Common myeloid progenitor, CD34-positive (primary cell): ENCODE results near the gene B3GAT3.
A peak's percentile ranks its signal among the peaks of the same experiment; 100 is the strongest.

ENCODE experiments used
- CTCF ChIA-PET: fragments of 350-600 bp; sonication (Branson Sonifier 250); formaldehyde crosslinking; loops from one replicate; lab custom pipeline; 2021; ENCODE audit warnings: antibody characterized with exemption; lab: Charles Lee
- POLR2A ChIA-PET: fragments of 350-600 bp; sonication (Branson Sonifier 250); formaldehyde crosslinking; loops from one replicate; lab custom pipeline; 2021; ENCODE audit warnings: antibody characterized with exemption; lab: Charles Lee
- DNase-seq, 3 donors: peaks; one replicate each; pipeline versions ENCODE4 v3.0.0 to v3.0.0-alpha.2; 2013
- H3K27ac ChIP-seq, 2 experiments: 1 replicate in 1 of 2; 2 replicates in 1 of 2; pipeline ENCODE4 v1.7.0; 2013; ENCODE audit warnings: inconsistent platforms in 2 of 2, low read length in 2 of 2, mild to moderate bottlenecking in 2 of 2, low read depth in 1 of 2, moderate library complexity in 1 of 2; ENCODE audit not compliant: severe bottlenecking in 2 of 2, insufficient read depth in 1 of 2, poor library complexity in 1 of 2
- H3K27me3 ChIP-seq, 5 experiments: replicated peaks in 2 of 5; 1 replicate in 3 of 5; 2 replicates in 2 of 5; pipeline versions ENCODE4 v1.6.1 to v1.7.0; 2013; ENCODE audit warnings: low read length in 4 of 5, mild to moderate bottlenecking in 2 of 5, moderate library complexity in 2 of 5, inconsistent platforms in 1 of 5; ENCODE audit not compliant: insufficient read depth in 5 of 5, control insufficient read depth in 4 of 5
- H3K36me3 ChIP-seq, 4 experiments: 1 replicate in 2 of 4; 2 replicates in 2 of 4; pipeline versions ENCODE4 v1.6.1 to v1.7.0; 2013; ENCODE audit warnings: low read length in 3 of 4, control low read depth in 1 of 4, mild to moderate bottlenecking in 1 of 4; ENCODE audit not compliant: control insufficient read depth in 4 of 4, insufficient read depth in 4 of 4
- H3K4me1 ChIP-seq, 4 experiments: 1 replicate in 3 of 4; 2 replicates in 1 of 4; pipeline versions ENCODE4 v1.6.1 to v1.7.1; 2013; ENCODE audit warnings: low read length in 3 of 4, mild to moderate bottlenecking in 3 of 4, control low read depth in 1 of 4, inconsistent platforms in 1 of 4, moderate library complexity in 1 of 4; ENCODE audit not compliant: control insufficient read depth in 4 of 4, insufficient read depth in 4 of 4; ENCODE audit errors: control extremely low read depth in 1 of 4
- H3K4me3 ChIP-seq, 7 experiments: 1 replicate in 4 of 7; 2 replicates in 3 of 7; pipeline versions ENCODE4 v1.5.1 to v1.7.0; 2013; ENCODE audit warnings: mild to moderate bottlenecking in 7 of 7, low read length in 6 of 7, moderate library complexity in 6 of 7, inconsistent platforms in 2 of 7, low read depth in 2 of 7, control low read depth in 1 of 7; ENCODE audit not compliant: insufficient read depth in 4 of 7, control insufficient read depth in 1 of 7; ENCODE audit errors: extremely low read depth in 1 of 7
- H3K9me3 ChIP-seq, 5 experiments: 1 replicate in 4 of 5; 2 replicates in 1 of 5; pipeline versions ENCODE4 v1.6.1 to v1.7.1; 2013; ENCODE audit warnings: low read length in 4 of 5, mild to moderate bottlenecking in 2 of 5, inconsistent platforms in 1 of 5, low read depth in 1 of 5, moderate library complexity in 1 of 5; ENCODE audit not compliant: control insufficient read depth in 4 of 5, insufficient read depth in 2 of 5; ENCODE audit errors: control extremely low read depth in 1 of 5
- WGBS: methylation state at CpG from one replicate; pipeline ENCODE4 v1.1.5; 2013; ENCODE audit not compliant: insufficient coverage; 5-methylcytosine and 5-hydroxymethylcytosine counted together

Gene B3GAT3

DNA sequence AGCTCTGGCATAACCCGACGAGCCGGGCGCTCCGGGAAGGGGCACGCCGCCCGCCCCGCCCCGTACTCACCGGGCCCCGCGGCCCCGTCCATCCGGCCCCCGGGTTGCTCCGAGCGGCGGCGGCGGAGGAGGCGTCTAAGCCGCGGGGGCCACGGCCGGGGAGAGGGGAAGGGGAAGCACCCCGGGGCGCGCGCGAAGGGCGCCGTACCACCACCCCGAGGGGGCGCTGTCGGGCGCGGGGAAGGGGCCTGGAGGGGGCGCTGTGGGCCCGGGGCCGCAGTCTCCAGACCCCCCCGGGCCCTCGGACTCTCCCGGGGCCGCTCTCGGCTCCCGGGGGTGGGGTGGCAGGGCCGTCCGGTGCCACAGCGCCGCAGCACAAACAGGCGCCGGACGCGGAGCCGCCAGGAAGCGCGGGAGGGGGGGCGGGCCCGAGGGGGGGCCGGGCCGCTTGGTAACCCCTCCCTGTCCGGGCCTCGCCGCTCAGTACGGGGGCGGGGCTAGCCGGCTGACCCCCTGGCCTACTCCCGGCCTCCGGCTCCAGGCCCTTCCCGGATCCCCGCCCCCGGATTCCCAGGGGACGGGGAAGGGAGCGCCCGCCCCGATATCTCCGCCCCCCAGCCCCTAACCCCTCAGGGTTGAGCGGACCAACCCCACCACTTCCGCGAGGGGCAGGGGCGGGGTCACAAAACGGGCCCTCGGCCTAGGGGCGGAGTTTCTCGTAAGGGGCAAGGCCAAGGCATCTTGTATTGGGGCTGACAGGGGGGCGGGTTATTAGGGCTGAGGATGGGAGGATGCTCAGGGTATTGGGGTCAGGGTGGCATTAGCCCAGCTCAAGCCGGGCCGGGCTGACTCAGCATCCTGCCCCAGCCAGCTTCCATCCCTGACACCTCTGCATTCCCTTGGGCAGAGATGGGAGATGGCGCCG lies 9.2 kb downstream of the B3GAT3 start, which contains the start of the genes EML3 and ROM1:
Gene EML3, minus strand, starts transcription at position 410 of the 925 bp plus-strand sequence. Its CDS starts 318 bp downstream, at position 92.
Gene ROM1, plus strand, starts transcription at position 892 of the 925 bp plus-strand sequence. Its CDS starts 25 bp downstream, at position 917.
- WGBS: 2% methylated on average over 78 of the region's 91 CpGs
- POLR2A ChIA-PET: interaction anchor here (0.7 to 3.4 kb wide), 5 partner anchors 9 to 229 kb away, joined by 3 to 10 read pairs (median 4); partner anchors contain the start of genes B3GAT3, C11orf98, CSKMT and MTA2

DNA sequence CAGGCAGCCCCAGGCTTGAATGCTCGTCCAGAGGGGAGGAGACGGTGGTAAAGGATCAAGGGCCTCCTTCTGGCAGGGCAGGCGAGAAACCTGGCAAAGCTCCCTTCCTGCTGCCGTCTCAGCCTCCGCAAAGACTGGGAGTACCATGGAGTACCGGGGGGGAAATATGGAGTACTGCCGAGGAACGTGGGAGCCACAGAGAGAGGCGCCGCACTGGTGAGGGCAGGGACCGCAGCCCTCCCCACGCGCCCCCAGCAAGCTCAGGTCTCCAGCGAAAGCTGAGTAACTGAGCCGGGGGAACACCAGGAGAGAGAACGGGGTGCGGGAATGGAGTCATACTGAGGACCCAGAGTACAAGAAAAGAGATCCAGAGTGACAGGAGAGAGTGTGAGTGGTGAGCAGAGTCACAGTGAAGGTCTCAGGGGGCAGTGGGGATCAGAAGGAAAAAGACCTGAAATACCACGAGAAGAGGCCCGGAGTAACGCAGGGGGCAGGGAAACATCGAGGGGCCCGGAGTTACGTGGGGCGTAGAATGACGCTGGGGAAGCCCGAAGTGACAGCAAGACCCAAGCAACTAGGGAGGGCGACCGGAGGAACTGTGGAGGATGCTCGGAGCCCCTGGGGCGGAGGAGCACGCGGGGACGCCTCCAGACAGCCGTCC lies 10.0 kb downstream of the B3GAT3 start:
- 2% methylated on average over 29 of the region's 34 CpGs for WGBS
- ChIA-PET POLR2A (interaction anchor here (0.7 to 3.4 kb wide), 6 partner anchors 9 to 229 kb away, joined by 3 to 10 read pairs (median 4); partner anchors contain the start of genes B3GAT3, C11orf98, CSKMT and INTS5), CTCF (interaction anchor here (1.0 to 5.2 kb wide), 16 partner anchors 9 to 90 kb away, joined by 3 to 62 read pairs (median 4); partner anchors contain the start of genes B3GAT3, INTS5, LRRN4CL and MTA2)
- Histone ChIP-seq H3K27ac (peak overlapping the region; percentile 46 to 87), H3K9me3 (no peaks in the 10 kb centered on the region), H3K4me3 (peak overlapping the region; percentile 52 to 94 (median 79)), H3K27me3 (no peaks in the 10 kb centered on the region), H3K36me3 (peaks cover 4 to 54% (median 31%) of the 10 kb centered on the region in 4 experiments), H3K4me1 (peaks cover 0 to 51% (median 36%) of the 10 kb centered on the region in 4 experiments)
- peak; percentile 70 to 87 (median 83) for DNase-seq

More for the DNA sequence above, 9.2 kb downstream of the B3GAT3 start, which contains the start of the genes EML3 and ROM1:
- H3K9me3 ChIP-seq: no peaks in the 10 kb centered on the region
- no peaks in the 10 kb centered on the region for H3K27me3 ChIP-seq
- H3K4me3 ChIP-seq: peak within 1 kb of the TSS; percentile 52 to 94 (median 79)
- peak within 1 kb of the TSS; percentile 46 to 87 for H3K27ac ChIP-seq
- H3K36me3 ChIP-seq: peaks cover 4 to 56% (median 34%) of the 10 kb centered on the region in 4 experiments
- peak; percentile 88 to 95 (median 94) for DNase-seq
- CTCF ChIA-PET: interaction anchor here (0.5 to 5.2 kb wide), 21 partner anchors 9 to 89 kb away, joined by 3 to 62 read pairs (median 4); partner anchors contain the start of genes B3GAT3, INTS5, LRRN4CL and MTA2
- peaks cover 0 to 48% (median 34%) of the 10 kb centered on the region in 4 experiments for H3K4me1 ChIP-seq

DNA sequence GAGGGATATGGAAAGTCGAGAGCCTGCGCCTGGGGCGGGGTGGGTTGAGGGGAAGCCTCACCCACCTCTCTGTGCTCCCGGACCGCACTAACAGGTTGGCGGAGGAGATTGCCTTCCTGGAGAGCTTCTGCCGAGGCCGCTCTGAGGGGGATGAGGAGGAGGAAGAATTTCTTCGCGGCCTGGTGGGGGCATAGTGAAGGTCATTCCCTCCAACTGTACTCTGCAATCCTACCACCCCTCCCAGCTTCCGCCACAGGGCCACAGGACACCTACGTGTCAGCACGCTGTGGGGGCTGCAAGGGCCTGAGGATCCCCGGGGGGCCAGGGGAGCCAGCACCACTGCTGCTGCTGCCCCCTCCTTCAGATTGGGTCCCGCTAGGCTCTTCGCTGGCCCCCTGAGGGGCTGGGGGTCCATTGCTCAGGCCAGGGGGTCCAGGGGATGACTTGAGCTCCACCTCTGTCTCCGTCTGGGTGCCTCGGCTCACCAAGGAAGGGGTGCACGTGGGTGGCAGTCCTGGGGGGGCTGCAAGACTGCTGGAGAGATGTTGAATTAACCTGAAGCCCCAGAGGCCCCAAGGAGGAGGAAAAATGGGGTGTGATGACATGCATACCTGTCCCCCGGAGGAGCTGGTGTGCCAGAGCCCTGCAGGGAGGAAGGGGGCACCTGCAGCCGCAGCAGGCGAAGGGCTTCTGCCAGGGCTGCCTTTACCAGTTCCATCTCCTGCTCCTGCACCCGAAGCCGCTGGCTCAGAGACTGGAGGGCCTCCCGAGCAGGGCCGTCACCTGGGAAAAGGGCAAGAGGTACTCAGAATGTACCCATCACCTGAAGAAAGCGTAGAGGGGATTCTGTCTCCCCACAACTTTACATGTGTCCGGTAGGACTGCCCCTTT lies 10.7 kb downstream of the B3GAT3 start:
- POLR2A ChIA-PET: interaction anchor here (0.7 to 3.4 kb wide), 5 partner anchors 9 to 54 kb away, joined by 3 to 10 read pairs (median 4); partner anchors contain the start of genes B3GAT3, C11orf98, CSKMT and INTS5

DNA sequence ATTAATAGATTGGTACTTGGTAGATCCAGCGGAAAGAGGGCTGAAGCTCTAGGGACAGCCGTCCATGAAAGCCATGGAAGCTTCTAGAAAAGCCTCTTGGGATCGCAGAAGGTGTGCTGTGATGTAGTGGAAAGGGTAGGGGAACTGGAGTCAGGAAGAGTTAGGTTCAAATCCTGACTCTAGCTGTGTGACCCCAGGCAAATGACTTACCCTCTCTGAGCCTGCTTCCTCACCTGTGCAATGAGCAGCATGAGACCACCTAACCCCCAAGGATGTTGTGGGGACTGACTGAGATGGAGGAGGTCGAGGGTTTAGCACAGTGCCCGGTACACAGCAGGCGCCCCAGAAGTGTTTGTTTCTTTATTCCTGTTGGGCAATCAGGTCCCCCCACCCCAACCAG lies 11.4 kb downstream of the B3GAT3 start:
- DNase-seq: no peak
- no peaks in the 10 kb centered on the region for H3K27me3 ChIP-seq
- H3K27ac ChIP-seq: peak overlapping the region in 1 of 2 experiments; percentile 87
- ChIA-PET CTCF (interaction anchor here (0.7 to 5.2 kb wide), 9 partner anchors 11 to 108 kb away, joined by 3 to 62 read pairs (median 6); partner anchors contain the start of genes B3GAT3, C11orf98, CSKMT and TUT1), POLR2A (no interaction called here)
- peaks cover 4 to 52% (median 34%) of the 10 kb centered on the region in 4 experiments for H3K36me3 ChIP-seq
- no peaks in the 10 kb centered on the region for H3K9me3 ChIP-seq
- peaks cover 0 to 51% (median 36%) of the 10 kb centered on the region in 4 experiments for H3K4me1 ChIP-seq
- WGBS: 100% methylated on average over 6 of the region's 6 CpGs
- no peak overlapping the region for H3K4me3 ChIP-seq

More for the DNA sequence above, 10.7 kb downstream of the B3GAT3 start:
- no peaks in the 10 kb centered on the region for H3K9me3 ChIP-seq
- WGBS: 84% methylated on average over 13 of the region's 28 CpGs
- peaks cover 4 to 51% (median 29%) of the 10 kb centered on the region in 4 experiments for H3K36me3 ChIP-seq
- H3K4me3 ChIP-seq: peak overlapping the region; percentile 52 to 94 (median 79)
- no peak for DNase-seq
- H3K4me1 ChIP-seq: peaks cover 0 to 51% (median 36%) of the 10 kb centered on the region in 4 experiments
- no peaks in the 10 kb centered on the region for H3K27me3 ChIP-seq
- peak overlapping the region; percentile 46 to 87 for H3K27ac ChIP-seq
- CTCF ChIA-PET: interaction anchor here (0.7 to 5.2 kb wide), 16 partner anchors 9 to 101 kb away, joined by 3 to 62 read pairs (median 4); partner anchors contain the start of genes B3GAT3, C11orf98, CSKMT and INTS5

DNA sequence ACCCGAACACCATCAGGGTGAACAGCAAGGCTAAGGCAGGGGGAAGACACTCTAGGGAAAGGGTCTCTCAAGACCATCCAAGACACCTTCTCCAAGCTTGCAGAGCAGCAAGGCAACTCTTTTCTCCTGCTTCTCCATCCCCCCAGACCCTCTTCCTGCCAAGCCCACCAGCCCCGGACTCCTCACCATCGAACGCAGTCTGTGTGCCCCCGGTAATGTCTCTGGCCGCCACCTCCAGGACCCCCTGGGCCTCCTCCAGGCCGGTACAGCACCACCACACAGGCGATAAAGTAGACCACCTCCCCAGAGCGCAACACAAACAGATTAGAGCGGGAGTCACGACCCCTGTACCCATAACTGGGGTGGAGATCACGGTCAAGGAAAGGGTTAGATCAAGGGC lies 13.0 kb downstream of the B3GAT3 start:
- Histone ChIP-seq H3K36me3 (peaks cover 4 to 57% (median 39%) of the 10 kb centered on the region in 4 experiments), H3K4me1 (peaks cover 0 to 49% (median 34%) of the 10 kb centered on the region in 4 experiments), H3K9me3 (no peaks in the 10 kb centered on the region), H3K4me3 (no peak overlapping the region), H3K27me3 (no peaks in the 10 kb centered on the region), H3K27ac (no peak overlapping the region)
- no peak for DNase-seq
- POLR2A ChIA-PET: no interaction called here
- whole genome bisulfite sequencing: 99% methylated on average over 12 of the region's 12 CpGs
- CTCF ChIA-PET: interaction anchor here (1.1 to 5.2 kb wide), 4 partner anchors 10 to 85 kb away, joined by 4 to 62 read pairs (median 6); partner anchors contain the start of genes C11orf98, CSKMT and TUT1
